ENCODE data around the gene ATP8A2. TPM values are rescaled to one million over a fixed set of nuclear protein-coding genes. Genes with fewer than 3 reads are reported as not detected.
"Not testable (repeated sequence)": the region's sequence is repeated elsewhere in the genome, so short reads cannot be mapped to it uniquely, and the experiment has no call there.

The ATP8A2 gene
- total RNA-seq (2014; rRNA removed; shearing (Covaris generic)): 0.05 and 0.26 TPM in 2 replicates
- 0.11 and 0.25 TPM in 2 replicates for polyA plus RNA-seq (2015; cell fraction: cytosol; rRNA removed)
- 0.12 TPM in 1 of 2 replicates, not detected in the other for polyA plus RNA-seq (2015; cell fraction: nucleus; rRNA removed)

DNA sequence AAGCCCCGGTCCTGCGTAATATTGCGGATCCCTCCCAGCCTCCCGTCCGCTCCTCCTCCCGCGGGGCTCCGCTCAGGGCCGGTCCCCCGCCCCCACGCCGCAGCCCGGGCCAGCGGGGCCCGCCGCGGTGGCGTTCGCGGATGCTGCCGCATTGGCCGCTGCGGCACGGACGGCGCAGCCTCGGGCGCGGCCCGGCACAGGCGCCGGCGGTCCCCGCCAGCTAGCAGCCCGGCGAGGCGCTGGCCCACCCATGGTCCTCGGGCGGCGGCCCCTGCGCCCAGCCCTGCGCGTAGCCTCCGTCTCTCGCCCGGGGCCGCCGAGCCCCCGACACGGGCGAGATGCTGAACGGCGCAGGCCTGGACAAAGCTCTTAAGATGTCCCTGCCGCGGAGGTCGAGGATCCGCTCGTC lies at the start of gene ATP8A2:
ATP8A2 (plus strand) TSS at position 100 of the 409 bp plus-strand sequence; CDS start at position 339, 239 bp downstream.
- in situ Hi-C loops (cut with HindIII; ENCODE audit: low pct_unique_long_range_greater_than_20kb, low sequenced_read_pairs): no loop called here
- DNase-seq (ENCODE audit: low read depth, low spot score): no peak

- in situ Hi-C loops (cut with HindIII; ENCODE audit: low pct_unique_long_range_greater_than_20kb, low sequenced_read_pairs): no loop called here
These were observed 47.7 kb upstream of the ATP8A2 start for GRCh38 chr13:25324100-25324499.

DNA sequence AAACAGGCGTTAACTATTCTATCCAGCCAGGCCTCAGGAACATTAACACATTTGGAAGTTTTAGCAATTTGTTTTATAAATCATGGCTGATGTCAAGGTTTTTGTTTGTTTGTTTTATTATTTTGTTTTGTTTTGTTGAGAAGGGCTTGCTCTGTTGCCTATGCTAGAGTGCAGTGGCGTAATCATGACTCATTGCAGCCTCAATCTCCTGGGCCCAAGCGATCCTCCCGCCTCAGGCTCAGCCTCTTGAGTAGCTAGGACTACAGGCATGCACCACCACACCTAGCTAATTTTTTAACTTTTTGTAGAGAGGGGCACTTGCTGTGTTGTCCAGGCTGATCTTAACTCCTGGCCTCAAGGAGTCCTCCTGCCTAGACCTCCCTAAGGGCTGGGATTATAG lies 42.1 kb upstream of the ATP8A2 start:
- in situ Hi-C loops (cut with HindIII; ENCODE audit: low pct_unique_long_range_greater_than_20kb, low sequenced_read_pairs): no loop called here
- no peak for DNase-seq (ENCODE audit: low read depth, low spot score)

More at GRCh38 chr13:25324100-25324499, 47.7 kb upstream of the ATP8A2 start:
- no peak for DNase-seq (ENCODE audit: low read depth, low spot score)

DNA sequence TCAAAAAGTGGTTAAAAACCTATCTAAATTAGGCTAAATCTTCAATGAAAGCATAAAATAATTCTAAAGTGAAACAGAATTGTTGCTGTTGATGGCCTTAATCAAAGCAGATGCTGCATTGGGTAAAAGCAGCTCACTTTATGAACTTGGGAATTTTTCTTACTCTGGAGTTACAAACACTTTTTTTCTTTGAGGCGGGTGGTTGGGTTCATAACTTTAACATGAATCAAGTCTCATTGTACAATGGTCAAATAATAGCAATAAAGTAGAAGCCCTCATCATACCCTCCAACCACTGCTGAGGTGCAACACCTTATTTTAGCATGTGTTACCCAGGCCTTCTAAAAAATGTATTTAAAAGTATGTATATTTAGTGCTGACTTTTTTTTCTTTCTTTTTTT lies 41.2 kb upstream of the ATP8A2 start:
- no peak for DNase-seq (ENCODE audit: low read depth, low spot score)
- in situ Hi-C loops (cut with HindIII; ENCODE audit: low pct_unique_long_range_greater_than_20kb, low sequenced_read_pairs): no loop called here

GRCh38 chr13:25335856-25336255 lies 35.9 kb upstream of the ATP8A2 start:
- in situ Hi-C loops (cut with HindIII; ENCODE audit: low pct_unique_long_range_greater_than_20kb, low sequenced_read_pairs): no loop called here
- DNase-seq (ENCODE audit: low read depth, low spot score): no peak

DNA sequence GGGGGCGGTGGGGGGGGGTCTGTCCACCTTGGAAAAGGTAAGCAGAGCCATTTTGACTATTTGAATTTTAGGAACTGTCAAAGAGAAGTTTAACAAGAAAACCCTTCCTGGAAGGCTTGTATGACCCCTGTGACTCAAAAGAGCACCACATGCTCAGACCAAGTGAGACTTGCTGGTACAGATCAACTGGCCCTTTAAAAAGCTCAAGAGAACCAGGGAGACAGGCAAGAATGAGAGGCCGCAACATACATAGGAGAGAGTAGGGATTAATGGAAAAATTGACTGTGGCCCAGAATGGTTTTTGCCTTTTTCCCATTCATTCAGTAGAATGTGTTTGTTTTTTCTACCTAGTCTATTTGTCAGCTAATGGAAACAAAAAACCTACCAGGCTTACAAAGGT lies 26.2 kb upstream of the ATP8A2 start:
- in situ Hi-C loops (cut with HindIII; ENCODE audit: low pct_unique_long_range_greater_than_20kb, low sequenced_read_pairs): no loop called here

DNA sequence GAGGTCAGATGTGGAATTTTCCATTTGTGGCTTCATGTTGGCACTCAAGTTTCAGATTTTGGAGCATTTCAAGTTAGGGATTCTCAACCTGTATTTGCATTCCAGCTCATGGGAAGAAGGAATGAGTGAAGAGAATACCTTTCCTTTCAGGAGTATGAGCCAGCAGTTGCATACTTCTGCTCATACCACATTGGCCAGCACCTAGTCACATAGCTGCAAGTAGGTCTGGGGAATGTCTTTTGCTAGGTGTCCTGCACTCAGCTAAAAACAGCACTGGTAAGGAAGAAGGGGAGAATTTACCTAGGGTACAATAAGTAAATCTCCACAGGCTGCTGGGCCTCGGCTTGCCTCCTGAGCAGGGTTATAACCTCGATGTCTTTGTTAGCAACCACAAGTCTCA lies 24.6 kb upstream of the ATP8A2 start:
- DNase-seq (ENCODE audit: low read depth, low spot score): no peak
- in situ Hi-C loops (cut with HindIII; ENCODE audit: low pct_unique_long_range_greater_than_20kb, low sequenced_read_pairs): no loop called here

More for the DNA sequence above, 26.2 kb upstream of the ATP8A2 start:
- DNase-seq (ENCODE audit: low read depth, low spot score): no peak

DNA sequence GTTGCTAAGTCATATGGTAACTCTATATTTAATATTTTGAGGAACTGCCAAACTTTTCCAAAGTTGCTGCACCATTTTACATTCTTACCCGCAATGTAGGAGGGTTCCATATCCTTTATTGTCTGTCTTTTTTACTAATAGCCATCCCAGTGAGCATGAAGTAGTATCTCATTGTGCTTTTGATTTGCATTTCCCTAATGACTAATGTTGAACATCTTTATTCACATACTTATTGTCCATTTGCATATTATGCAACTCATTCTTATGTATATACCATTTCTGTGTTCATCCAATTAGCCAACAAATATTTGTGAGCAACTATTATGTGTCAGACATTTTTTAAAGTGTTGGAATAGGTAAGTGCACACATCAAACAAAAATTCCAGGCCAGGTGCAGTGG lies 20.4 kb upstream of the ATP8A2 start:
- DNase-seq (ENCODE audit: low read depth, low spot score): no peak
- in situ Hi-C loops (cut with HindIII; ENCODE audit: low pct_unique_long_range_greater_than_20kb, low sequenced_read_pairs): no loop called here

DNA sequence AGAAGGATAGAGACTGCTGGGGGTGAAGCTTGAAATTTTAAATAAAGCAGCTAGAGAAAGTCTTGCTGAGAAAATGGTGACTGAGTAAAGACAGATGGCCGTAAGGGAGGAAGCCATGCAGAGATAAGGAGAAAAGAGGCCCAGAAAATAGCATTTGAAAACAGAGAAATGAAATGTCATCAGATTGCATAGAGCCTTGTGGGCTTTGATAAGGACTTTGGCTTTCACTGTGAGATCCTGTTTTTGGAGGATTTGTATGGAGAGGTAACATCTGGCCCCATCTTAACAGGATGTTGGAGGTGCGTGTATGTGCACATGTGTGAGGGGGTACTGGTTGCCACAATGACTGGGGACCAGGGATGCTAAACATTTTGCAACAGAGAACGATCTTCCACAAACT lies 19.5 kb upstream of the ATP8A2 start:
- in situ Hi-C loops (cut with HindIII; ENCODE audit: low pct_unique_long_range_greater_than_20kb, low sequenced_read_pairs): no loop called here
- DNase-seq (ENCODE audit: low read depth, low spot score): no peak

GRCh38 chr13:25352806-25353205 lies 19.0 kb upstream of the ATP8A2 start:
- in situ Hi-C loops (cut with HindIII; ENCODE audit: low pct_unique_long_range_greater_than_20kb, low sequenced_read_pairs): no loop called here
- no peak for DNase-seq (ENCODE audit: low read depth, low spot score)

- in situ Hi-C loops (cut with HindIII; ENCODE audit: low pct_unique_long_range_greater_than_20kb, low sequenced_read_pairs): no loop called here
- no peak for DNase-seq (ENCODE audit: low read depth, low spot score)
These were observed 18.4 kb upstream of the ATP8A2 start for GRCh38 chr13:25353344-25353743.

GRCh38 chr13:25354377-25354776 lies 17.4 kb upstream of the ATP8A2 start:
- in situ Hi-C loops (cut with HindIII; ENCODE audit: low pct_unique_long_range_greater_than_20kb, low sequenced_read_pairs): no loop called here
- no peak for DNase-seq (ENCODE audit: low read depth, low spot score)

- in situ Hi-C loops (cut with HindIII; ENCODE audit: low pct_unique_long_range_greater_than_20kb, low sequenced_read_pairs): not testable (repeated sequence)
These were observed 11.3 kb upstream of the ATP8A2 start for GRCh38 chr13:25360443-25360842.

DNA sequence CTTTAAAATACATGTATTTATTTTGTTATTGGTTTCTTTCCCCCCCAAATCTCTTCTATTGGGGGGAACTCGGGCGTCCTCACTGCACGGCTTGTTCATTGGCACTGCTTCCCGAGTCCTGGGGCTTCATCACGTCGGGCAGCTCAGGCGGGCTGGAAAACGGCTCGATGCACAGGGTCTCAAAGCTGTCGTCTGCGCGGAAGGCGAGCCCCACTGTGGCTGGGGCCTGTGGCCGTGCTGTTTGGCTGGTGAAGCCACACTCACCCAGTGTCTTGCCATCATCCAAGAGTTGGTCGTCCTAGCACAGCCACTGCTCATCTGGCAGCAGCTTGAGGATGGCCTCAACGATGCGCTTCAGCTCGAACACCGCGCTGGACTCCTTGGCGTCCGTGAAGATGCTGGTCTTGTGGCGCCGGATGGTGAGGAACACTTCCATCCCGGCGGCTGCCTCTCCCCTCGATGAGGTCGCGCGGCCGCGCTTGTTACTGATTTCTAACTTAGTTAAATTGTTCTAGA lies 6.0 kb upstream of the ATP8A2 start:
- DNase-seq (ENCODE audit: low read depth, low spot score): no peak
- in situ Hi-C loops (cut with HindIII; ENCODE audit: low pct_unique_long_range_greater_than_20kb, low sequenced_read_pairs): no loop called here

More at GRCh38 chr13:25360443-25360842, 11.3 kb upstream of the ATP8A2 start:
- DNase-seq (ENCODE audit: low read depth, low spot score): not testable (repeated sequence)

- no peak for DNase-seq (ENCODE audit: low read depth, low spot score)
- in situ Hi-C loops (cut with HindIII; ENCODE audit: low pct_unique_long_range_greater_than_20kb, low sequenced_read_pairs): no loop called here
These were observed 458 bp upstream of the ATP8A2 start for GRCh38 chr13:25371158-25371874.

DNA sequence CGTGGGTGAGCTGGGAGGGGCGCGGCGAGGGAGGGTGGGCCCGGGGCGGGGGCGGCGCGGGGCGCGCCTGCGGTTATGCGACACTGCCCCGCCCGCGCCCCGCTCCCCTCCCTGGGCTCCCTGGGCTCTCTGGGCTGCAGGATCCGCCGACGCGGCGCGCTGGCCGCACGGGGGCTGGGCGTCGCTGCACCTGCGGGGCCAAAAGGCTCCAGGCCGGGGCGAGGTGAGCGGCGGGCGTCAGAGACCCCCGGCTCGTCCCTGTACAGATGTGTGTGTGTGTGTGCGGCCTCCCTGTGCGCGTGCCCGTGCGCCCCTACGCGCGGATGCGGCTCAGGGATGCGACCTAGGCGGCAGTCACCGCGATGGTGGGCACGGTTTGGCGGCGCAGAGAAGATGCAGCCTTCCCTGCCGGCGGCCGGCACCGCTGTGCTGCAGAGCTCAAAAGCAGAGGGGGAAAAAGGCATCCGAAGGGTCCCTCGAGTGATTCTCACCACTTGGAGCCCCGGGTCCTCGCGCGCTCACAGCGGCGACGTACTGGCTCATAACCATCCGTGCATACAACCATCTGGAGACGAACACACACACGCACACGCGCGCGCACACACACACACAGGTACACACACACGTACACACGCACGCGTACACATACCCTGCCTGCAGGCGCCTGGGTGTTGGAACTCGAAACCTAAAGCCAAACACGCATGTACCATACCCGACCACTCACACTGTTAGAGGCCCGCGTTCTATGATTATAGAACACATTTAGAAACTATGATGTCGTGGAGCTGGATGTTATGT lies 709 bp downstream of the ATP8A2 start:
- DNase-seq (ENCODE audit: low read depth, low spot score): no peak
- in situ Hi-C loops (cut with HindIII; ENCODE audit: low pct_unique_long_range_greater_than_20kb, low sequenced_read_pairs): no loop called here

- in situ Hi-C loops (cut with HindIII; ENCODE audit: low pct_unique_long_range_greater_than_20kb, low sequenced_read_pairs): no loop called here
- DNase-seq (ENCODE audit: low read depth, low spot score): peak; percentile 75
These were observed 4.1 kb downstream of the ATP8A2 start for GRCh38 chr13:25375727-25376358.

All from SK-MEL-5 (cell line).